Breast epithelium (tissue), 4 donors: ENCODE measurements around the gene DUSP22. TPM values are rescaled to one million over a fixed set of nuclear protein-coding genes. Genes with fewer than 3 reads are reported as not detected.

Experiments
- DNase-seq, 2 donors: peaks; one replicate each; pipeline ENCODE4 v3.0.0-alpha.2; 2019; ENCODE audit warnings: low spot score in 2 of 2
- H3K27ac ChIP-seq, 2 donors: fragments of 200-600 bp; sonication (generic) in 1 of 2; one replicate each; pipeline ENCODE4 v1.5.1; 2016 to 2019; ENCODE audit warnings: mild to moderate bottlenecking in 1 of 2
- H3K27me3 ChIP-seq, 2 donors: fragments of 200-600 bp; sonication (generic) in 1 of 2; one replicate each; pipeline versions ENCODE4 v1.5.1 to v1.6.0; 2017 to 2019; ENCODE audit warnings: control low read depth in 1 of 2, mild to moderate bottlenecking in 1 of 2
- H3K36me3 ChIP-seq: fragments of 200-600 bp; one replicate; pipeline ENCODE4 v1.5.1; 2019
- H3K4me1 ChIP-seq, 2 donors: fragments of 200-600 bp; sonication (generic); one replicate each; pipeline ENCODE4 v1.5.1; 2016 to 2019; ENCODE audit warnings: control low read depth in 1 of 2
- H3K4me3 ChIP-seq, 3 donors: fragments of 200-600 bp; sonication (generic); 1 replicate in 2 of 3; 2 replicates in 1 of 3; pipeline ENCODE4 v1.5.1; 2016 to 2019; ENCODE audit warnings: mild to moderate bottlenecking in 3 of 3, moderate library complexity in 2 of 3
- H3K9me3 ChIP-seq, 2 donors: fragments of 200-600 bp; sonication (generic) in 1 of 2; one replicate each; pipeline ENCODE4 v1.5.1; 2016 to 2019; ENCODE audit warnings: control low read depth in 1 of 2
- CTCF ChIP-seq, 3 donors: fragments of 450-650 bp; IDR thresholded peaks; one replicate each; pipeline ENCODE4 v1.5.1; 2016 to 2017; ENCODE audit warnings: antibody characterized with exemption in 3 of 3, mild to moderate bottlenecking in 3 of 3, moderate library complexity in 3 of 3
- POLR2A ChIP-seq: fragments of 450-650 bp; IDR thresholded peaks from one replicate; pipeline ENCODE4 v1.6.1; 2016; ENCODE audit warnings: antibody characterized with exemption, mild to moderate bottlenecking, moderate library complexity
- POLR2AphosphoS5 ChIP-seq, 3 donors: sonication (generic); formaldehyde crosslinking; IDR thresholded peaks; one replicate each; pipeline ENCODE4 v1.6.1; 2017; ENCODE audit warnings: antibody characterized with exemption in 3 of 3
- intact Hi-C: fragments of 100-400 bp; cut with DNase I; formaldehyde crosslinking; loops from one replicate; pipeline ENCODE4 v1.15.1; 2023; ENCODE audit warnings: low total_unique reads
- total RNA-seq, 3 donors: library from RNA; depleted of rRNA; stranded (reverse); fragments of >200 nt; gene quantifications; one replicate each; pipeline ENCODE4 v1.1.0, GENCODE V29; 2016

Gene DUSP22
- total RNA-seq, 3 donors from 2014 or later: 55.6 to 81.9 (median 59.0) TPM

- no peak for DNase-seq
- TF ChIP-seq POLR2AphosphoS5 (IDR thresholded peaks at IDR 0.05): no peak
- TF ChIP-seq CTCF (IDR thresholded peaks at IDR 0.05): no peak
- TF ChIP-seq POLR2A: no peak
- Histone ChIP-seq H3K4me1 (no peaks in the 10 kb centered on the region), H3K27me3 (no peaks in the 10 kb centered on the region), H3K4me3 (no peak overlapping the region), H3K27ac (no peak overlapping the region), H3K36me3 (no peaks in the 10 kb centered on the region), H3K9me3 (no peaks in the 10 kb centered on the region)
- intact Hi-C loops: no loop called here
Observed at GRCh38 chr6:350371-350770, 58.1 kb downstream of the DUSP22 start.

- DNase-seq: no peak
- H3K27ac ChIP-seq: no peak overlapping the region
- H3K27me3 ChIP-seq: no peaks in the 10 kb centered on the region
- no peak overlapping the region for H3K4me3 ChIP-seq
- no peaks in the 10 kb centered on the region for H3K4me1 ChIP-seq
- intact Hi-C loops: no loop called here
- no peaks in the 10 kb centered on the region for H3K9me3 ChIP-seq
- H3K36me3 ChIP-seq: no peaks in the 10 kb centered on the region
- TF ChIP-seq POLR2AphosphoS5 (IDR thresholded peaks at IDR 0.05) (no peak), POLR2A (no peak), CTCF (IDR thresholded peaks at IDR 0.05) (no peak)
Observed at GRCh38 chr6:351011-351866, 59.0 kb downstream of the DUSP22 start.

- no peaks in the 10 kb centered on the region for H3K36me3 ChIP-seq
- TF ChIP-seq POLR2A (no peak), POLR2AphosphoS5 (IDR thresholded peaks at IDR 0.05) (no peak), CTCF (IDR thresholded peaks at IDR 0.05) (no peak)
Observed at GRCh38 chr6:351867-352289, 59.6 kb downstream of the DUSP22 start.

GRCh38 chr6:352474-352873, 60.2 kb downstream of the DUSP22 start:
- Histone ChIP-seq H3K4me1 (no peaks in the 10 kb centered on the region), H3K36me3 (no peaks in the 10 kb centered on the region), H3K27me3 (no peaks in the 10 kb centered on the region), H3K27ac (no peak overlapping the region), H3K4me3 (no peak overlapping the region), H3K9me3 (no peaks in the 10 kb centered on the region)
- DNase-seq: no peak
- intact Hi-C loops: no loop called here
- TF ChIP-seq POLR2AphosphoS5 (IDR thresholded peaks at IDR 0.05) (no peak), POLR2A (no peak), CTCF (IDR thresholded peaks at IDR 0.05) (no peak)

More at GRCh38 chr6:351867-352289, 59.6 kb downstream of the DUSP22 start:
- Histone ChIP-seq H3K4me1 (no peaks in the 10 kb centered on the region), H3K9me3 (no peaks in the 10 kb centered on the region), H3K27ac (no peak overlapping the region), H3K27me3 (no peaks in the 10 kb centered on the region), H3K4me3 (no peak overlapping the region)
- intact Hi-C loops: no loop called here
- no peak for DNase-seq

GRCh38 chr6:352896-353470, 60.7 kb downstream of the DUSP22 start:
- Histone ChIP-seq H3K36me3 (no peaks in the 10 kb centered on the region), H3K27ac (no peak overlapping the region), H3K4me3 (no peak overlapping the region), H3K9me3 (no peaks in the 10 kb centered on the region), H3K4me1 (no peaks in the 10 kb centered on the region), H3K27me3 (no peaks in the 10 kb centered on the region)
- no peak for DNase-seq
- TF ChIP-seq POLR2AphosphoS5 (IDR thresholded peaks at IDR 0.05) (no peak), POLR2A (no peak), CTCF (IDR thresholded peaks at IDR 0.05) (no peak)
- intact Hi-C loops: no loop called here
